Measurements from ENCODE around the gene N4BP2L2.
"Not testable (repeated sequence)": the region's sequence is repeated elsewhere in the genome, so short reads cannot be mapped to it uniquely, and the experiment has no call there.

GRCh38 chr13:32560842-32561241 is 22.2 kb upstream of the N4BP2L2 start:
- not testable (repeated sequence) for TF ChIP-seq EP300, POLR2A (IDR thresholded peaks at IDR 0.05)

Data from gastroesophageal sphincter (tissue), 2 donors.